Endodermal cell (in vitro differentiated cells): ENCODE data around the gene GRM5. TPM values are rescaled to one million over a fixed set of nuclear protein-coding genes. Genes with fewer than 3 reads are reported as not detected.

Experiments used
- DNase-seq: peaks from one replicate; pipeline ENCODE4 v3.0.0-alpha.2; 2017
- H3K27ac ChIP-seq: 2 replicates; pipeline ENCODE4 v1.5.1; 2013; ENCODE audit warnings: mild to moderate bottlenecking, low read depth, low read length, moderate library complexity
- H3K27me3 ChIP-seq: 2 replicates; pipeline ENCODE4 v1.6.1; 2013; ENCODE audit warnings: mild to moderate bottlenecking, low read length, moderate library complexity; ENCODE audit not compliant: insufficient read depth, control insufficient read depth, poor library complexity, severe bottlenecking
- H3K36me3 ChIP-seq: 2 replicates; pipeline ENCODE4 v1.7.0; 2013; ENCODE audit warnings: mild to moderate bottlenecking, low read length, moderate library complexity; ENCODE audit not compliant: control insufficient read depth, insufficient read depth
- H3K4me1 ChIP-seq: one replicate; pipeline ENCODE4 v1.7.0; 2013; ENCODE audit warnings: low read length; ENCODE audit not compliant: control insufficient read depth, insufficient read depth
- H3K4me3 ChIP-seq: 2 replicates; pipeline ENCODE4 v1.5.1; 2013; ENCODE audit warnings: mild to moderate bottlenecking, low read length, moderate library complexity
- H3K9ac ChIP-seq: 2 replicates; pipeline ENCODE4 v1.6.1; 2013; ENCODE audit warnings: mild to moderate bottlenecking, low read length, moderate library complexity; ENCODE audit not compliant: poor library complexity, severe bottlenecking; ENCODE audit errors: extremely low read depth
- H3K9me3 ChIP-seq: 2 replicates; pipeline ENCODE4 v1.6.1; 2013; ENCODE audit warnings: mild to moderate bottlenecking, low read length, moderate library complexity; ENCODE audit not compliant: control insufficient read depth
- H3K27ac Mint-ChIP-seq: 2 replicates; pipeline ENCODE4 v1.8.0; 2020; ENCODE audit warnings: mixed read lengths
- H3K27me3 Mint-ChIP-seq: 2 replicates; pipeline ENCODE4 v1.8.0; 2021; ENCODE audit warnings: mild to moderate bottlenecking, mixed read lengths; ENCODE audit not compliant: insufficient read depth
- H3K36me3 Mint-ChIP-seq: 2 replicates; pipeline ENCODE4 v1.8.0; 2020; ENCODE audit warnings: low read depth, mixed read lengths
- H3K4me1 Mint-ChIP-seq: 2 replicates; pipeline ENCODE4 v1.8.0; 2020; ENCODE audit warnings: mixed read lengths
- H3K4me3 Mint-ChIP-seq: 2 replicates; pipeline ENCODE4 v1.8.0; 2020; ENCODE audit warnings: mild to moderate bottlenecking, moderate library complexity, mixed read lengths
- H3K9me3 Mint-ChIP-seq: 2 replicates; pipeline ENCODE4 v1.8.0; 2020; ENCODE audit warnings: mild to moderate bottlenecking, mixed read lengths
- CTCF ChIP-seq: fragments of 200-600 bp; sonication (generic); conservative IDR thresholded peaks from 2 replicates; pipeline ENCODE4 v1.5.0; 2021; ENCODE audit warnings: antibody characterized with exemption, mild to moderate bottlenecking
- WGBS, 2 experiments: methylation state at CpG; one replicate each; pipeline versions ENCODE4 v1.1.5 to v1.1.7; 2013; ENCODE audit warnings: missing lambda C conversion rate in 2 of 2, mixed read lengths in 1 of 2; ENCODE audit not compliant: insufficient coverage in 1 of 2, insufficient read length in 1 of 2; 5-methylcytosine and 5-hydroxymethylcytosine counted together
- total RNA-seq, 2 donors: library from RNA; stranded (reverse); fragmentation: NEBNext Ultra II Directional in 1 of 2; extraction: Animal tissue kit (Norgen Biotek cat#: 25700) in 1 of 2; gene quantifications; 2 replicates in 1 of 2; 3 replicates in 1 of 2; pipeline ENCODE4 v1.2.1, GENCODE V29; 2021

The GRM5 gene
- total RNA-seq, 2 donors from 2014 or later, result 0.07 to 0.09 TPM

DNA sequence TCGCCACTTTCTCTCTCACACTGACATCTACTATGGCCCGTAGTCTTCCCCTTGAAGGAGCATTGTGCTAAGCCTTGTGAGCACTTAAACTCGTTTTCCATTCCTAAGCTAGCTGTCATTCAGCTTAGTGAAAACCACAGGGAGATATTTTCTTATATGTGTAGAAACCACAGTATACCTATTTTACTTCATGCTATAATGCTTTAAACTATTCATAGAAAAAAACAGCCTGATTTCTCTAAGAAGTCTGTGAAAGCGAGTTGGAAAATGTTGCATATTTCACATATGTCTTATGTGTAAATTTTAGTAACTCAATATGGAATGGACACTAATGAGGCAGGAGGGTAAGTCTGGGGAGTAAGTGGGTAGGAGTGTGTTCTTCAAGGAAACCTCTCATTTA, 534.0 kb downstream of the GRM5 start:
- Histone ChIP-seq H3K36me3 (no peaks in the 10 kb centered on the region), H3K27ac (no peak overlapping the region), H3K9ac (no peak overlapping the region), H3K9me3 (no peaks in the 10 kb centered on the region), H3K27me3 (no peaks in the 10 kb centered on the region), H3K4me3 (no peak overlapping the region), H3K4me1 (no peaks in the 10 kb centered on the region)
- H3K27ac Mint-ChIP-seq, result no peak overlapping the region
- H3K27me3 Mint-ChIP-seq, result no peaks in the 10 kb centered on the region
- no peak for DNase-seq
- no peaks in the 10 kb centered on the region for H3K9me3 Mint-ChIP-seq
- whole genome bisulfite sequencing, 2 experiments, result 80 to 89% methylated on average over 1 to 4 of the region's 4 CpGs
- TF ChIP-seq CTCF, result no peak
- no peaks in the 10 kb centered on the region for H3K36me3 Mint-ChIP-seq
- no peaks in the 10 kb centered on the region for H3K4me1 Mint-ChIP-seq
- no peak overlapping the region for H3K4me3 Mint-ChIP-seq

- Histone ChIP-seq H3K9ac (no peak overlapping the region), H3K27me3 (no peaks in the 10 kb centered on the region), H3K4me1 (no peaks in the 10 kb centered on the region), H3K36me3 (no peaks in the 10 kb centered on the region), H3K9me3 (no peaks in the 10 kb centered on the region), H3K27ac (no peak overlapping the region), H3K4me3 (no peak overlapping the region)
- no peaks in the 10 kb centered on the region for H3K9me3 Mint-ChIP-seq
- no peak overlapping the region for H3K4me3 Mint-ChIP-seq
- H3K4me1 Mint-ChIP-seq, result no peaks in the 10 kb centered on the region
- H3K27me3 Mint-ChIP-seq, result no peaks in the 10 kb centered on the region
- no peaks in the 10 kb centered on the region for H3K36me3 Mint-ChIP-seq
- no peak for DNase-seq
- 89 to 100% methylated on average over 1 of the region's 1 CpG for WGBS, 2 experiments
- no peak for TF ChIP-seq CTCF
- no peak overlapping the region for H3K27ac Mint-ChIP-seq
Measured at GRCh38 chr11:88529426-88529825, 536.4 kb downstream of the GRM5 start.

DNA sequence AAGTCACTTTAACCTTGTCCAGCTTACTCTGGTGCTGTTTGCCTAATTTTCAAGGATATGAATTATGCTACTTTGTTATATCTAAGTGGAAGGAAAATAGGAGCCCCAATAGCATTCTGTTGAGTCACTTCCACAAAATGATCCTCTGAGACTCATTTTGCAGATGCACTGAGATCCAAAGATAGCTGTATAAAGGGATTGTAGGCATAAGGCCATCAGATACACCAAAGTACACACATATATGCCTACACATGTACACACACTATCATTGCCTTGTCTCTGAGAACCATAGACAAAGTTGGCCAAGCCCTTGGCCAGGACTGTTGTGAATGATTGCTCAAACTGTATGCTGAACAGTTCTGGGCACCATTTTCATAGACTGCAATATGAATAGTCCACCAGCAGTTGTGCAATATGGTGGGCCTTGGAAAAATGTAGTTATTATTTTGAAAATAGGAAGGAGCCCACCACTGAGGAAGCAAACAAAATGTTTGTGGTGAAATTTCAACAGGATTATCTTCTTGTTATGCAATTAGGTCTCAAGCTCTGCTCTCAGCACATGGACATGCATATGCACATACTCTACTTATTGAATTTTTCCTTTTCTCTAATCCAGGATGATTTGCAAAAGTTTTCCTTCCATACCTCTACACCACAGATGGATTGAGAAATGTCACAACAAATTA, 542.3 kb downstream of the GRM5 start:
- no peak for TF ChIP-seq CTCF
- H3K4me1 ChIP-seq, result no peaks in the 10 kb centered on the region
- H3K36me3 ChIP-seq, result no peaks in the 10 kb centered on the region
- no peak overlapping the region for H3K4me3 ChIP-seq
- no peaks in the 10 kb centered on the region for H3K27me3 Mint-ChIP-seq
- no peak overlapping the region for H3K27ac ChIP-seq
- H3K9me3 Mint-ChIP-seq, result no peaks in the 10 kb centered on the region
- DNase-seq, result no peak
- no peaks in the 10 kb centered on the region for H3K9me3 ChIP-seq
- H3K27me3 ChIP-seq, result no peaks in the 10 kb centered on the region
- no peak overlapping the region for H3K4me3 Mint-ChIP-seq
- H3K27ac Mint-ChIP-seq, result no peak overlapping the region
- peaks cover 4% of the 10 kb centered on the region for H3K4me1 Mint-ChIP-seq
- no peak overlapping the region for H3K9ac ChIP-seq
- no peaks in the 10 kb centered on the region for H3K36me3 Mint-ChIP-seq
